Sigmoid colon (tissue), 7 donors: ENCODE results near the gene RAB3B. TPM values are rescaled to one million over a fixed set of nuclear protein-coding genes. Genes with fewer than 3 reads are reported as not detected.

Experiments used
- DNase-seq: peaks from one replicate; pipeline ENCODE4 v3.0.0-alpha.2; 2019
- H3K27ac ChIP-seq, 4 donors: fragments of 200-600 bp; sonication (generic); one replicate each; pipeline ENCODE4 v1.5.1; 2016 to 2019; ENCODE audit warnings: mild to moderate bottlenecking in 1 of 4
- H3K27me3 ChIP-seq, 3 donors: fragments of 200-600 bp; sonication (generic); one replicate each; pipeline ENCODE4 v1.5.1; 2019; ENCODE audit warnings: mild to moderate bottlenecking in 1 of 3
- H3K36me3 ChIP-seq, 4 donors: fragments of 200-600 bp; sonication (generic); one replicate each; pipeline ENCODE4 v1.5.1; 2016 to 2019
- H3K4me1 ChIP-seq, 4 donors: fragments of 200-600 bp; sonication (generic); one replicate each; pipeline ENCODE4 v1.5.1; 2017 to 2019
- H3K4me3 ChIP-seq, 4 donors: fragments of 200-600 bp; sonication (generic); one replicate each; pipeline ENCODE4 v1.5.1; 2017 to 2019; ENCODE audit warnings: mild to moderate bottlenecking in 2 of 4, moderate library complexity in 1 of 4
- H3K9me3 ChIP-seq, 4 donors: fragments of 200-600 bp in 3 of 4; sonication (generic) in 3 of 4; one replicate each; pipeline versions ENCODE4 v1.5.1 to v1.6.1; 2013 to 2019
- EP300 ChIP-seq, 4 donors: sonication (generic); formaldehyde crosslinking; IDR thresholded peaks; one replicate each; pipeline ENCODE4 v1.6.1; 2017; ENCODE audit warnings: antibody characterized with exemption in 4 of 4
- POLR2A ChIP-seq, 2 donors: fragments of 450-650 bp; IDR thresholded peaks; one replicate each; pipeline ENCODE4 v1.6.1; 2016; ENCODE audit warnings: antibody characterized with exemption in 2 of 2, mild to moderate bottlenecking in 2 of 2, moderate library complexity in 2 of 2
- POLR2AphosphoS5 ChIP-seq, 4 donors: sonication (generic); formaldehyde crosslinking; IDR thresholded peaks; one replicate each; pipeline ENCODE4 v1.6.1; 2017; ENCODE audit warnings: antibody characterized with exemption in 4 of 4
- WGBS, 2 donors: extraction: QIAGEN DNeasy Blood & Tissue Kit; methylation state at CpG; one replicate each; pipeline ENCODE4 v1.1.7; 2013; 5-methylcytosine and 5-hydroxymethylcytosine counted together
- intact Hi-C: fragments of 100-400 bp; cut with DNase I; formaldehyde crosslinking; loops from one replicate; pipeline ENCODE4 v1.15.1; 2023
- polyA plus RNA-seq, 3 donors: library from polyadenylated mRNA; stranded (reverse); fragments of 200-250 nt; gene quantifications; one replicate each; pipeline ENCODE4 v1.2.3, GENCODE V29; 2013
- total RNA-seq, 4 donors: library from RNA; depleted of rRNA; stranded (reverse); fragments of >200 nt; gene quantifications; one replicate each; pipeline ENCODE4 v1.1.0, GENCODE V29; 2016
- TF ChIP-seq, protein P1 (sequence below), 4 experiments: fragments of 450-650 bp in 3 of 4; fragments of 200-600 bp in 1 of 4; IDR thresholded peaks; one replicate each; pipeline ENCODE4 v1.5.1; 2016 to 2019; ENCODE audit warnings: antibody characterized with exemption in 4 of 4, mild to moderate bottlenecking in 3 of 4, moderate library complexity in 2 of 4
- donor health status: healthy with polysubstance abuse.
- donor health status: Bipolar disorder and iron deficiency.
- donor health status: healthy.

The RAB3B gene
- total and polyA plus RNA-seq, 7 donors = 1.5 to 4.3 (median 3.1) TPM

DNA sequence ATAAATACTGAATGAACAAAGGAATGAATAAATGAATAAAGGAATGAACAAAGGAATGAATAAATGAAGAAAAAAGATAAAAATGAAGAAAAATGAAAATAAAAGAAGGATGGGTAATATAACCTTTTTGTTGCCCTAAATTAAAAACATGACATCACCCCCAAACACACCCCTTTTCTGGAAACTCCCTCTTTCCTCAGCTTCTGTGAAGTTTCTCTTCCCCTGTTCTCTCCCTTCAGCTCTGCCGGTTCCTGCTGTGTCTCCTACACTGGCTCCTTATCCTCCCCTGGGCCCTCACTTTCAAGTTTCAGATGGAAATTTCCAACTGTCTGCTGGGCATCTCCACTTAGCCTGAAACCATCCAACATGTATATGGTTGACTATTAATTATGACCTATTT lies 37.9 kb downstream of the RAB3B start:
- intact Hi-C loops = no loop called here
- 68 to 85% methylated on average over 1 of the region's 1 CpG for WGBS, 2 donors
- H3K9me3 ChIP-seq = no peaks in the 10 kb centered on the region
- TF ChIP-seq EP300 (IDR thresholded peaks at IDR 0.05) (no peak), POLR2AphosphoS5 (IDR thresholded peaks at IDR 0.05) (no peak), POLR2A (IDR thresholded peaks at IDR 0.05) (no peak)
- TF ChIP-seq, protein P1, sequence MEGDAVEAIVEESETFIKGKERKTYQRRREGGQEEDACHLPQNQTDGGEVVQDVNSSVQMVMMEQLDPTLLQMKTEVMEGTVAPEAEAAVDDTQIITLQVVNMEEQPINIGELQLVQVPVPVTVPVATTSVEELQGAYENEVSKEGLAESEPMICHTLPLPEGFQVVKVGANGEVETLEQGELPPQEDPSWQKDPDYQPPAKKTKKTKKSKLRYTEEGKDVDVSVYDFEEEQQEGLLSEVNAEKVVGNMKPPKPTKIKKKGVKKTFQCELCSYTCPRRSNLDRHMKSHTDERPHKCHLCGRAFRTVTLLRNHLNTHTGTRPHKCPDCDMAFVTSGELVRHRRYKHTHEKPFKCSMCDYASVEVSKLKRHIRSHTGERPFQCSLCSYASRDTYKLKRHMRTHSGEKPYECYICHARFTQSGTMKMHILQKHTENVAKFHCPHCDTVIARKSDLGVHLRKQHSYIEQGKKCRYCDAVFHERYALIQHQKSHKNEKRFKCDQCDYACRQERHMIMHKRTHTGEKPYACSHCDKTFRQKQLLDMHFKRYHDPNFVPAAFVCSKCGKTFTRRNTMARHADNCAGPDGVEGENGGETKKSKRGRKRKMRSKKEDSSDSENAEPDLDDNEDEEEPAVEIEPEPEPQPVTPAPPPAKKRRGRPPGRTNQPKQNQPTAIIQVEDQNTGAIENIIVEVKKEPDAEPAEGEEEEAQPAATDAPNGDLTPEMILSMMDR (IDR thresholded peaks at IDR 0.05) = no peak
- no peaks in the 10 kb centered on the region for H3K27me3 ChIP-seq
- no peak overlapping the region for H3K27ac ChIP-seq
- H3K36me3 ChIP-seq = no peaks in the 10 kb centered on the region
- no peaks in the 10 kb centered on the region for H3K4me1 ChIP-seq
- no peak for DNase-seq
- no peak overlapping the region for H3K4me3 ChIP-seq

DNA sequence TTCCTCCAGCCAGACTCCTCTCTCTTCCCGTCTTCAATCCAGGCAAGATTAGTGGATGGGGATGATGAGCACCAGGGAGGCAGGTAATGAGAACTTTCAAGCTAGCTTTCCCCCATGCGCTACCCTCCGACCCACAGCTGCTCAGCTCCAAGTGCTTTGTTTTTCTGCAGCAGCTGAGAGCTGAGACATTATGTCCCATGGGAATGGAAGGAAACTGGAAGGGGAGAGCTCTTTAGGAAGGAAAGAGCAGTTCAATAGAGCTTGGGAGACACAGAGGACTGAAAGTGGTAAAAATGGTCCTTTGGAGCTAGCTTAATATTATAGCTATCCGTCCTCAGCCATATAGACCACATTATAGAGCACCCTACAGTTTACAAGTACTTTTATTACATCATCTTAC lies 39.8 kb downstream of the RAB3B start:
- intact Hi-C loops = no loop called here
- DNase-seq = no peak
- Histone ChIP-seq H3K27ac (no peak overlapping the region), H3K4me3 (no peak overlapping the region), H3K27me3 (no peaks in the 10 kb centered on the region), H3K9me3 (no peaks in the 10 kb centered on the region), H3K4me1 (no peaks in the 10 kb centered on the region), H3K36me3 (no peaks in the 10 kb centered on the region)
- TF ChIP-seq EP300 (IDR thresholded peaks at IDR 0.05) (no peak), POLR2A (IDR thresholded peaks at IDR 0.05) (no peak), POLR2AphosphoS5 (IDR thresholded peaks at IDR 0.05) (no peak)
- TF ChIP-seq, protein P1 (IDR thresholded peaks at IDR 0.05) = no peak
- WGBS, 2 donors = 88 to 93% methylated on average over 4 of the region's 4 CpGs

DNA sequence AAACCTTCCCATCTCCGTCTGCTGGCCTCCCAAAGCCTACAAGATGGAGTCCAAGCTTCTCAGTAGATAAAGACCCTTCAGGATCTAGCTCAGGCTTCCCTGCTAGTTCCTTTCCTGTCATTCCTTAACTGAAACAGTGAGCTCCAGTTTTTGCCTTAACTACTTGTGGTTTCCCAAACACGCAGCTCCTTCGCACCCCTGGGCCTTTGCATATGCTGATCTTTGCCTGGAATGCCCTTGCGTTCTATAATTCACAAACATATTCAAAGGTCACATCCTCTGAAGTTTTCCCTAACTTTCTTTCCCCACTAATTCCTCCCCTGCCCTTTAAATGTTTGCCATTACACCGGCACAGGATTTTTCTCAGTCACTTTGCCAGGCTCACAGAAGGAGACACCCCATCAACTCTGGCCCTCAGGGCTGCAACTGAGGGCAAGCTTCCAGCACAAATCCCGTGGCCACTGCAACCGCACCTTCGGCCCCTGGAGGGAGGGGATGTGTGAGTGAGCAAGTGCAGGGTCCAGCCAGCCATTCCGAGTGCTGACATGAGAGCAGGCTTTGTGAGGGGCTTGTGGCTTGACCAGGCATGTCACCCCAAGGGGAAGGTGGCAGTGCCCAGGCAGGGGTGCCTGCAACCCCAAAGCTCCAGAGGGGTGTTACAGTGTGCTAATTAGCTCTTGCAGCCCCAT lies 41.3 kb downstream of the RAB3B start:
- WGBS, 2 donors = 82 to 84% methylated on average over 9 of the region's 9 CpGs
- intact Hi-C loops = no loop called here
- DNase-seq = no peak

DNA sequence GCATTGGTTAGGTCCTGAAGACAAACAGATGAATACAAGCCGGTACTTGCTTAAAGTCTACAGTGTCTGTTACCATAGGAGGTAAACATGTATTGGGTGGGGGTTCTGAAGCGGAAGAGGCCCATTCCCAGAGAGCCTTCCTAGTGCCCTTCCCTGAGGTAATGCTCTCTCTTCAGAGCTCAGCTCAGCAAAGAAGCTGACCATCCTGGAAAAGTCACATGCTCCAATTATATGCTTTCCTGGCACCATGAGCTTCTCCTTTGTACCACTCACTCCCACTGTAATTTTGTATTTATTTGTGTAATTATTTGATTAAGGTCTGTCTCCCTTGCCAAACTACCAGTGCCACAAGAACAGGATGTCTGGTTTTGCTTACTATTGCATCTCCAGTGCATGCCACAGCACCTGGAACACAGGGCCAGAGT lies 42.0 kb downstream of the RAB3B start:
- TF ChIP-seq EP300 (IDR thresholded peaks at IDR 0.05) = no peak
- no peak for TF ChIP-seq POLR2AphosphoS5 (IDR thresholded peaks at IDR 0.05)
- no peak for TF ChIP-seq POLR2A (IDR thresholded peaks at IDR 0.05)
- TF ChIP-seq, protein P1 (IDR thresholded peaks at IDR 0.05) = no peak
- Histone ChIP-seq H3K27me3 (no peaks in the 10 kb centered on the region), H3K4me1 (no peaks in the 10 kb centered on the region), H3K27ac (no peak overlapping the region), H3K36me3 (no peaks in the 10 kb centered on the region), H3K9me3 (no peaks in the 10 kb centered on the region), H3K4me3 (no peak overlapping the region)
- DNase-seq = no peak
- intact Hi-C loops = no loop called here
- 88 to 91% methylated on average over 2 of the region's 2 CpGs for WGBS, 2 donors

More for the DNA sequence above, 41.3 kb downstream of the RAB3B start:
- Histone ChIP-seq H3K4me1 (no peaks in the 10 kb centered on the region), H3K27me3 (no peaks in the 10 kb centered on the region), H3K36me3 (no peaks in the 10 kb centered on the region), H3K9me3 (no peaks in the 10 kb centered on the region), H3K4me3 (no peak overlapping the region), H3K27ac (no peak overlapping the region)
- TF ChIP-seq POLR2A (IDR thresholded peaks at IDR 0.05) = no peak
- no peak for TF ChIP-seq POLR2AphosphoS5 (IDR thresholded peaks at IDR 0.05)
- TF ChIP-seq, protein P1 (IDR thresholded peaks at IDR 0.05) = no peak
- TF ChIP-seq EP300 (IDR thresholded peaks at IDR 0.05) = no peak

DNA sequence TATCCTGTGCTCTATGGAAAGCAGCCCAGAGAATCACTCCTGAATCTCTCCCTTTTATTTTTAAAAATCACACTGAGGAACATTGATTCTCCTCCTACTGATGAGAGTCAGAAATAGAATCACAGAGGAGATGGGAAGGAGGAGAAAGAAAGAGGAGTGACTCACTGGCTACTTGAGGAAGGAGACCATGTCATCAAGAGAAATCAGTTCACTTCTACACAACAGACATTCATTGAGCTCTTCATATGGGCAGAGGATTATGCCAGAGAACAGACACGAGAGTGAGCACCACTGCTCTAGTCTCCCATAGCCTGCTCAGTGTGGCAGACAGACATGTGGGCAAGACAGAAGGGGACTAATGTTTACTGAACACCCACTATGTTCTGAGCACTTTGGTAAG lies 44.2 kb downstream of the RAB3B start:
- no peak for DNase-seq
- 88 to 89% methylated on average over 1 of the region's 1 CpG for WGBS, 2 donors

More for the DNA sequence above, 44.2 kb downstream of the RAB3B start:
- H3K27ac ChIP-seq = no peak overlapping the region
- no peaks in the 10 kb centered on the region for H3K36me3 ChIP-seq
- H3K27me3 ChIP-seq = no peaks in the 10 kb centered on the region
- peaks cover 0 to 6% (median under 1%) of the 10 kb centered on the region in 4 donors for H3K9me3 ChIP-seq
- H3K4me1 ChIP-seq = no peaks in the 10 kb centered on the region
- intact Hi-C loops = no loop called here
- TF ChIP-seq EP300 (IDR thresholded peaks at IDR 0.05) (no peak), POLR2A (IDR thresholded peaks at IDR 0.05) (no peak), POLR2AphosphoS5 (IDR thresholded peaks at IDR 0.05) (no peak)
- TF ChIP-seq, protein P1 (IDR thresholded peaks at IDR 0.05) = no peak
- H3K4me3 ChIP-seq = no peak overlapping the region
